ENCODE measurements around the gene LPAR1.

LPAR1 gene

GRCh38 chr9:110933350-110934001 is 104.8 kb downstream of the LPAR1 start:
- no peak for DNase-seq (ENCODE audit: low read depth)

GRCh38 chr9:110932863-110933262 is 105.4 kb downstream of the LPAR1 start:
- DNase-seq (ENCODE audit: low read depth): no peak
- H3K4me3 ChIP-seq (ENCODE audit: low read depth, low read length): no peak overlapping the region

More at GRCh38 chr9:110933350-110934001, 104.8 kb downstream of the LPAR1 start:
- no peak overlapping the region for H3K4me3 ChIP-seq (ENCODE audit: low read depth, low read length)

GRCh38 chr9:110928599-110928998 is 109.7 kb downstream of the LPAR1 start:
- H3K4me3 ChIP-seq (ENCODE audit: low read depth, low read length): no peak overlapping the region
- no peak for DNase-seq (ENCODE audit: low read depth)

DNA sequence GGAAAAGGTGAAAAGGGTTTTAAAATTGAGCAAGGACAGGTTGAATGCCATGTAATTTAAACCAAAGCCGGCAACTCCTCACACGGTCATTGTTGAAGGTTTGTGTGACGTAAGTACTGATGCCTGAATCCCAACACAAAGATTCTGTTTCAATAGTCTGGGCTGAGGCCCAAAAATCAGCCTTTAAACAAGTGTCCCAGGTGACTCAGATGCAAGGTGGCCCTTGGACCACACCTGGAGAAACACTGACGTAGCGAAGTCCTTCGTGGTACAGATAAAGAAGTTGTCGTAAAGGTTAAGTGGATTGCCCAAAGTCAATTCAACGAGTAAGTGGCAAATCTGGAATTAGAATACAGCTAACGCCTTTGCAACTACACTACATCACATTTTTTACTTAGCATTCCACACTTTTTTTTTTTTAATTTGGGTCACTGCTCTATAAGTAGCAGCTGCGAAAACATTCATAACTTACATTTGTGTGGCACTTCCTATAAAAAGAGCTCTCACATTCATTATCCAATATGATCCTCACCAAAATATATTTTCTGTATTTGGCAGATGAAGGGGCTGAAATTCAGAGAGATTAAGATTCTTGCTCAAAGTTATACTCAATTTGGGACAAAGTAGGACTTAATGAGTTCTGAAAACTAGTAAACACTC is 111.3 kb downstream of the LPAR1 start:
- no peak overlapping the region for H3K4me3 ChIP-seq (ENCODE audit: low read depth, low read length)
- DNase-seq (ENCODE audit: low read depth): no peak

DNA sequence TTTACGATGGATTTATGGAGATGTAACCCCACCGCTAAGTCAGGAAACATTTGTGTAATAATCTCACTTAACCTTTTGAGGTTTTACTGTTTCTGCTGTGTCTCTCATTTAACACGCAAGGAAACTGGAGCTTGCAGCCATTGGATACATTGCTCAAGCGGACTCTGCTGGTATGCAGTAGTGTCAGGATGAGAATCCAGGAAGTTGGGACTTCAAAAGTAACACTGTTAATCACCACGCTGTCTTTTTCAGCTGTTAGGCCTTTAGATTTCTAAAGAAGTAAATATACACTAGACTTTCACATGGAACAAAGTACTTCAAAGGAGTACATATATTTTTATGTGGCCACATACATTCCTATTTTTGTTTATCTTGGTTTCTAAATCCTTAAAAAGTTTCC is 114.7 kb downstream of the LPAR1 start:
- H3K4me3 ChIP-seq (ENCODE audit: low read depth, low read length): no peak overlapping the region
- no peak for DNase-seq (ENCODE audit: low read depth)

- DNase-seq (ENCODE audit: low read depth): no peak
Observed at GRCh38 chr9:110922145-110922544, 116.1 kb downstream of the LPAR1 start.

GRCh38 chr9:110921705-110922104 is 116.6 kb downstream of the LPAR1 start:
- no peak for DNase-seq (ENCODE audit: low read depth)
- no peak overlapping the region for H3K4me3 ChIP-seq (ENCODE audit: low read depth, low read length)

More at GRCh38 chr9:110922145-110922544, 116.1 kb downstream of the LPAR1 start:
- no peak overlapping the region for H3K4me3 ChIP-seq (ENCODE audit: low read depth, low read length)

DNA sequence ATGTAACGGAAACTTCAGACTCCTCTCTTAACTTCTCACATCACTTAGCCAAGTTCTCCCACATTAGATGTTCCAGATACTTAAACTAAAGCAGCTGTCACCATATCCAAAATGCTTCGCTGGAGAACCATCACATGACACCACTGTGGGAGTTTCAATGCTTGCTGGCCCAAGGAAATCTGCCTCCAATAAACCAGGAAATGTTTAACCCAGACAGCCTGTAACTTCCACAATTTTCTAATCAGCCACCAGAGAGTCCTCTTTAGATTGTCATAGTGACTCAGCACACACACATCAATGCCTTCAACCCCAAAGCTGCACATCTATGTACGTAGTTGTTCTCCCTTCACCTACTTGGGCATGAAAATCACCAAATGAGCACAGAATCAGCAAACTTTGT is 118.7 kb downstream of the LPAR1 start:
- peak; percentile 92 for DNase-seq (ENCODE audit: low read depth)
- H3K4me3 ChIP-seq (ENCODE audit: low read depth, low read length): no peak overlapping the region

DNA sequence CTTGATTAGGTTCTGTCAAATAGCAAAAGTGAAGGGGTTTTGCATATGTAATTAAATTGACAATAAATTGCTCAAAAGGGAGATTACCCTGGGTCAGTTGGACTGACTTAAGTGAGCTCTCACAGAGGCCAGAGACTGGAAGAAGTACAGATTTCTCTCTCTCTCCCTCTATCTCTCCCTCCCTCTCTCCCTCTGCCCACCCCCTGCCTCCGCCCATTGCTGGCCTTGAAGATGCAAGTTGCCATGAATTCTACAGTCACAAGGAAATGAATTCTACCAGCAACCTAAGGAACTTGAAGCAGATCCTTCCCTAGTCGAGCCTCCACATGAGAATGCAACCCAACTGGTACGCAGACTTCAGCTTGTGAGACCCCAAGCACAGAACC is 119.2 kb downstream of the LPAR1 start:
- no peak overlapping the region for H3K4me3 ChIP-seq (ENCODE audit: low read depth, low read length)
- no peak for DNase-seq (ENCODE audit: low read depth)

DNA sequence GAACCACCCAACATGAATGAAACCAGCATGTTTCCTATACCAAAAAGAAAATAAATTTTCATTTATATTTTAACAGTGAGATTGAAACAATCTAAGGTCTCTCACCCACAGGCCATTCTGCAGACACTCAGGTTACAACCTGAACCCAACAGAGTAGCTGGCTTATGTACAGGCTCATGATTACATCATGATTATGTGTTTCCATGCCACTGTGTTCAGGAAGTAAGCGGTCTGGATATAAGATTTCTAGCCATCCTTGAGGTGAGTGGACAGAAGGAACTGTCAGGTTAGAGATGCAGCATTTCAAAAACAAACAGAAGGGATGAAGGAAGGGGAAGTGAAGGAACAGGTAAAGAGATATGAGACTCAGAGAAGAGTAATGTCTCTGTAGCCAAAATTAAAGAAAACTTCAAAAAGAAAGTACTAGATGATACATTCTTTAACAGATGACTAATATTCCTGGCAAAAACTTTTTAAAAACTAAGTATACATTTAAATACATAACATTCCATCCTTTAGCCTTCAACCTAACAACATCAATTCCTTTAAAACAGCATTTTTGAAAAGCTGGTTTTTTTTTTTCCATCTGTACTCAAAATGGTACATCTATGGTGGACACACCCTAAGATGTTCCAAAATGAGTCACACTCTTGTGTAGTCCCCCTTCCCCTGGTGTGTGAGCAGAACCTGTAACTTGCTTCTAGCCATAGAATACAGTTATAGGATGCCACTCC is 119.8 kb downstream of the LPAR1 start:
- DNase-seq (ENCODE audit: low read depth): peak; percentile 79
- no peak overlapping the region for H3K4me3 ChIP-seq (ENCODE audit: low read depth, low read length)

DNA sequence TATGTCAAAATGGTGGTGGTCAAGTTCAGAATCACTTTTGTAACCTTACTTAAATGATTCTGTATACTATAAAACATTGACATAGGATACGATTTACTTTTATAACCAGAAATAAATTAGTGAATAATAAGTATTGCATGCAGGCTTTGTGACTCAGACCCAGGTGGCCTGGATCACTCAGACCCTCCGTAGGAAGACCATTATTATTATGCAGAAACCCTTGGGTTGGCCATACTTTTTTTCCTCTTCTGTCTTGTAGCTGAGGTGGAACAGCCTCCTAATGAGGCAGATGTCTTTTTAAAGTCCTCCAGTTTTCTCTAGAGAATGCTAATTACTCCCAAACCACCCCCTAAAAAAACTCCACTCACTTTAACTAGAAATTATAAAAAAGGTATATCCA is 121.9 kb downstream of the LPAR1 start:
- no peak overlapping the region for H3K4me3 ChIP-seq (ENCODE audit: low read depth, low read length)
- no peak for DNase-seq (ENCODE audit: low read depth)

- no peak overlapping the region for H3K4me3 ChIP-seq (ENCODE audit: low read depth, low read length)
- DNase-seq (ENCODE audit: low read depth): no peak
Observed at GRCh38 chr9:110912419-110913291, 125.6 kb downstream of the LPAR1 start.

GRCh38 chr9:110911659-110912418 is 126.4 kb downstream of the LPAR1 start:
- DNase-seq (ENCODE audit: low read depth): no peak
- no peak overlapping the region for H3K4me3 ChIP-seq (ENCODE audit: low read depth, low read length)

DNA sequence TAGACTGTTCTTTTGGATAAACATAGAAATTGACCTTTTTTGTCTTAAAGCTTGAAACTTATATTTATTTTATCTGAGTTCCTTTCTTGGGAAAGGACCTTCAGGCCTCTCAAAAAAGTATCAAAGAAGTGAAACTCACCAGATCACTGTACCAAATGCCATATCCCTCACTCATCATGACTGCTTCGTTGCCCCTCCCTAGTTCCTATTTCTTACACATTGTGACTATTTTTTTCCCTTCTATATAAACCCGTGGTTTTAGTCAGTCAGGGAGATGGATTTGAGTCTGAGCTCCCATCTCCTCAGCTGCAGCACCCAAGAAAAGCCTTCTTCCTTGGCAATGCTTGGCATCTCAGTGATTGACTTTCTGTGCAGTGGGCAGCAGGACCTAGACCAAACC is 129.4 kb downstream of the LPAR1 start:
- H3K4me3 ChIP-seq (ENCODE audit: low read depth, low read length): no peak overlapping the region
- DNase-seq (ENCODE audit: low read depth): no peak

DNA sequence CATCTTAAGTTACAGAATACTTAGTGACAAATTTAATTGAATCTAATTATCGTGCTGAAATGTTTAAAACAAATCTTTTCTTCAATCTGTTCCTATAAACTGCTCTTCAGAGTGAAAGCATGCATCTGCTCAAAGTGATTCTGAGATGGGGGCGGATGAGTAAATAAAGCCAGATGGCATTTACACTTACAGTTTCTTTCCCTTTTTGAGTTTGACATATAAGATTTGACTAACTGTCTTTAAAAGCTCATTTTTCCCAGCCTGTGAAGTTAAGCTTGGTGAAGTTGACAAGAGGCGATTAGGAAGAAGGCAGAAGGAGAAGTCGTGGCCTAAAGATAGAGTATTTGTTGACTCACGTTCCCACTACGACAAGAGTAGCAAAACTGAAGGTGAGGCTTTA is 137.4 kb downstream of the LPAR1 start:
- no peak for DNase-seq (ENCODE audit: low read depth)
- H3K4me3 ChIP-seq (ENCODE audit: low read depth, low read length): no peak overlapping the region

DNA sequence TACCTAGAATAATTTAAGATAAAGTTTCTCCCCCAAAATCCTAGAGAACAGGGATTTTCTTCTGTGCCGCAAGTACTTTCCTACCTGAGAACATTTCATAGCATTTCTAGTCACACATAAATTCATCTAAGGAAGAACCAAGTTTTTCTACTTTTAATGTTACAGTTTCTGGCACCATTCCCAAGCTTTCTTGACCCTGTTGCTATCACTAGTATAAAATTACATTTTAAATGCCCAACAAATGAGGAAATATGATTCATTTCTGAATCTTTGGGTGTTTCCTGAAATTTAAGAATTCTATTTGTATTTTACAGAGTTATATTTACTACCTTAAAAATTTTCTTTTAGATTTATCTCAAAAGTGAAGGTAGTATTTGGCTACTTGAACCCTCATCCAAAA is 137.8 kb downstream of the LPAR1 start:
- no peak for DNase-seq (ENCODE audit: low read depth)
- no peak overlapping the region for H3K4me3 ChIP-seq (ENCODE audit: low read depth, low read length)

GRCh38 chr9:110898866-110899265 is 139.4 kb downstream of the LPAR1 start:
- DNase-seq (ENCODE audit: low read depth): no peak
- no peak overlapping the region for H3K4me3 ChIP-seq (ENCODE audit: low read depth, low read length)

DNA sequence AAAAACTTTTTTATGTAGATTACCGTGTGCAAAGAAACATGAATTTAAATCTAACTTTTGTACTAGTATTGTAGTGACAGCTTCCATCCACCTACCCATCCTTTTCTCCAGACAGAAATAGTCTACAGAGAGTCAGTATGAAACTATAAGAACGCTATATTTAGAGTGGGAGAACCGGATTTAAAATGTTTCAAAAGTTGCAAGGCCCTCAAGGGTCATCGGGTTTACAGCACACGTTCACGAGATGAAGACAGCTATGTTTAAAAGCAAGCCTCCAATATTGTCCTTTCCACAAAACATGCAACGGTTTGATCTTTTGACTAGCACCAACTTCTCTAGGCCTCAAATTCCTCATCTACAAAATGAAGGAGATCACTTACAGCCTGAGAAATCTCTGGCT is 139.9 kb downstream of the LPAR1 start:
- no peak for DNase-seq (ENCODE audit: low read depth)
- no peak overlapping the region for H3K4me3 ChIP-seq (ENCODE audit: low read depth, low read length)

DNA sequence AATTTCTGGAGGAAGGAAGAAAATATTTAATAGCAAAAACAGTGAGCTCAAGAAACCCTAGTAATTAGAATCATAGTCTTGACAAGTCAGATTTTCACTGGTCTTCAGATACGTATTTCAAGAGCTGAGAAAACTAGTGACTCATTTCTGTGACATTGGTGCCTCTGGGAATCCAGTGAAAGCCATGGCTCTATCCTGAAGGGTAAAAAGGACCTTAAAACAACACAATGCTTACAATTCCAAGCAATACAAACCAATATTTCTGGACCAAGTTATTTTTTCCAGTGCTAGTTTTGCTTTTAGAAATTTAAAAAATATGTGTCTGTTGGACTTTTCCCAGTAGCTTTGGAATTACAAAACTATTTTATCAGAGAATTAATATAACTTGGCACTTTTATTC is 140.3 kb downstream of the LPAR1 start:
- no peak overlapping the region for H3K4me3 ChIP-seq (ENCODE audit: low read depth, low read length)
- DNase-seq (ENCODE audit: low read depth): no peak
